SHP77 (cell line): Measurements from ENCODE around the gene KRT222.

Experiments used
- DNase-seq, 2 experiments: peaks; one replicate each; lab custom pipeline; 2025; lab: John Stamatoyannopoulos, UW

The KRT222 gene

GRCh38 chr17:40615068-40615840 lies 49.7 kb downstream of the KRT222 start:
- DNase-seq = peak; percentile 53 to 61

GRCh38 chr17:40614431-40615067 lies 50.4 kb downstream of the KRT222 start:
- DNase-seq = no peak

DNA sequence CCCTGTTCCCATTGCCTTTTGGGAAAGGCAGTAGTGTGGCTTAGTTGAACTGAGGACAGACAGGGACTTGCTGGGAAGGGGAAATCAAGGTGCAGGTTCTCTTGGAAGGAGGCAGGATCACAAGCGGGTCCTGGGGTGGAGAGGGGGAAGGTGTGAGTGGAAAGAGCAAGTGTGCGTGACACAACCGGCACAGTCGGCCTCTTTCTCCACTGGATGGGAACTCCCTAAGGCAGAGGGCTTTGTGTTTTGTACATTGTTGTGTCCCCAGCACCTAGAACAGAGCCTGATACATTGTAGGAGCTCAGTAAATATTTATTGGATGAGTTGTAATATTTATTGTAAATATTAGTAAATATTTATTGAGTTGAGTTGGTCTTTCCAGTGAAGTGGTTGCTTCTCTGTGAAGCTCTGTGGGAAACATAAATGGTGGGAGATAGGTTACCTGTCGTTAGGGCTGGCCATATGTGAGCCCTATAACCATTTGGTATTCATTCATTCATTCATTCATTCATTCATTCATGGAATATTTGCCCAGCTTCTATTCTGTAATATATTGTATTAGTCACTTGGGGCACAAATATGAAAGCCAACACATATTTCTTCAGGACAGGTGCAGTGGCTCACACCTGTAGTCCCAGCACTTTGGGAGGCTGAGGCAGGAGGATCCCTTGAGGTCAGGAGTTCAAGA lies 51.4 kb downstream of the KRT222 start:
- no peak for DNase-seq

DNA sequence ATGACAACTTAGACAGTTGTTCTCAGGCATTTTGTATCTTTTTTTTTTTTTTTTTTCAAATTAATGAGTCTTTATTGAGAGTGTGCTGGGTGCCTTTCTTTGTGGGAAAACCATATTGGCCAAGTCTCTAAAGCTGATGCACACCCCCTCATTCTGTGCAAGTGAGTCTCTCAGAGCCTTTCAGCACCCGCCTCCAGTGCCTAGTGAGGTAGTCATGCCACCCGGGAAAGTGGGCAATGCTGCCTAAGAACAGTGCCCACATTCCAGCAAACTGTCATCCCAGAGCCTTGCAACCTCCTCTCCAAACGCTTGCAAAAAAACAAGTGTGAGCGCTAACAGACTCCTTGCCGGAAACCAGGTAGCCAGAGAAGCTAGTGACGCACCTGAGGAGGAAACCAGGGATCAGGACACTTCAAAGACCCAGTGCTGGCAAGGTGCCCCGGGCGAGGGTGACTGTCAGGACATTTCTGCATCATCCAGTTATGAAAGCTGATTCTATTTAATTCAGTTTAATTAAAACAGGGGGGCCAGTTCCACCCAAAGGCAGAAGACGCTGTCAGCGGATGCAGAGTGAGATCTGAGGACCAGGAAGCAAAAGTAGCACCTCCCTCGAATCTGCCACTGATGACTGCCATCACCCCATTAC lies 52.3 kb downstream of the KRT222 start:
- DNase-seq = no peak

GRCh38 chr17:40611840-40612474 lies 53.0 kb downstream of the KRT222 start:
- DNase-seq = no peak

- DNase-seq = no peak
These were observed 54.6 kb downstream of the KRT222 start for GRCh38 chr17:40610359-40610758.

DNA sequence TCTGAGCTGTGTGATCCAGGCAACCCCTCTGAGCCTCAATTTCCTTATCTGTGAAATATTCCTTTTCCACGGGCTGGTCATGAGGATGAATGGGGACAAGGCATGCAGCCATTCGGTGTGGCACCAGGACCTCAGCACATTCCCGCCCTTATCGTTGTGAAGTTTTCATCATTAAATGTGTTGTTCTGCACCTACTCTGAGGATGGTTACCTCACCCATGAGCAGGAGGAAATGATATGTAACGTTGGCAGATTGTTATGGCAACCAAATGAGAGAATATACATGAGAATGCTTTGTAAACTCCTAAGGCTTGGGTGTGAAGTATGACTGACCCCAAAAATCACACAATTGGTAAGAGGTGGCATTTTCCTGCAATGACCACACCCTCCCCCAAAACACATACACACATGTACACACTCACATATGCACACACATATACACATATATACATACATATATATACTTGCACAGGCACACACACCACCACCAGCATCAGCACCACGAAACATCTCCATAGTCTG lies 56.9 kb downstream of the KRT222 start:
- no peak for DNase-seq

- DNase-seq = no peak
These were observed 57.3 kb downstream of the KRT222 start for GRCh38 chr17:40607641-40608040.

DNA sequence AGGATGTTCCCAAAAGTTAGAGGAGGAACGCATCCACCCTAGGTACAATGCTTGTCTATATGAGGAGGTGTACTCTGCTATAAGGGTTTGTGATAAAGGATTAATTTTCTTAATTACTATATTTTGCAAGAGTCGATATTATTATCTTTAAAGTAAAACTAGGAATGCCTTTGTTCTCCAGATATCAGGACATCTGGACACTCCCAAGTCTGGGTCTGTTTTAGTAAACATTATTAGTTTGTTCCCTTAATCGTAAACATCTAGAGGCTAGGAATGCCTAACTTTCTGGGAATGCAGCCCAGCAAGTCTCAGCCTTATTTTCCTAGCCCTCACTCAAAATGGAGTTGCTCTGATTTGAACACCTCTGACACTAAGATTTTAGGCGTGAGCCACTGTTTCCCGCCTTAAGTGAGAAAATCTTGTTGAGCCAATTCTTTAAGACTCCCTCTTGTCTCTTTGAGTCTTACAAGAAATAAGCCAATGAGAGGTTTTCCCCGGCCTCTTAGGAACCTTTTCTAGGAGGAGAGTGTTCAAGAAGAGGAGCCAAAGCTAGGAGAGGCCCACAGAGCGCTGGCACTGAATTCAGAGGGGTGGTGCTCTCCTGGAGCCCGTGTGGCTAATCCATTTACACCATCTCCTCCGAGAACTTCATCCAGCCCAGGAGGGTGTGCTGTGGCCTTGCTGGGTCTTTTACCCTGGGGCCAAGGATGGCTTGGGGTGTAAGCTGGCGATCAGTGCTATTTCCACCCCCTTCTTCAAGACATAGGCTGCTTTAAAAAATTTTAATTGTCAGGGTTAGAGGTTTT lies 58.2 kb downstream of the KRT222 start:
- no peak for DNase-seq

GRCh38 chr17:40605306-40605705 lies 59.7 kb downstream of the KRT222 start:
- no peak for DNase-seq
